ENCODE results near the gene PRDX5. TPM values are rescaled to one million over a fixed set of nuclear protein-coding genes. Genes with fewer than 3 reads are reported as not detected.

The PRDX5 gene
- total and polyA plus RNA-seq, 2 experiments from 2014 or later, result 212 to 312 TPM

GRCh38 chr11:64320556-64320955 is 2.6 kb downstream of the PRDX5 start:
- H3K27ac Mint-ChIP-seq, result no peak overlapping the region
- TF ChIP-seq EZH2 (IDR thresholded peaks at IDR 0.05; ENCODE audit: low read depth, unreplicated experiment) (no peak), ETS1 (IDR thresholded peaks at IDR 0.05) (no peak), JUNB (IDR thresholded peaks at IDR 0.05; ENCODE audit: unreplicated experiment) (no peak), NANOG (IDR thresholded peaks at IDR 0.05; ENCODE audit: borderline replicate concordance) (no peak), ZNF114 (CRISPR knock-in tag; IDR thresholded peaks at IDR 0.05) (no peak), ZNF462 (CRISPR knock-in tag; IDR thresholded peaks at IDR 0.05) (no peak), EZH2phosphoT487 (IDR thresholded peaks at IDR 0.05; ENCODE audit: unreplicated experiment) (no peak), ZNF331 (CRISPR knock-in tag; IDR thresholded peaks at IDR 0.05; ENCODE audit: low read depth) (no peak), CTCF (conservative IDR thresholded peaks at IDR 0.05; ENCODE audit: low read depth in 2 of 2) (no peak), CREB1 (CRISPR knock-in tag; IDR thresholded peaks at IDR 0.05; ENCODE audit: low read depth) (no peak), POLR2AphosphoS5 (IDR thresholded peaks at IDR 0.05; ENCODE audit: low read depth) (no peak), STAT1 (IDR thresholded peaks at IDR 0.05; ENCODE audit: unreplicated experiment) (no peak), REST (IDR thresholded peaks at IDR 0.05; ENCODE audit: unreplicated experiment) (no peak)
- ATAC-seq (no peak), DNase-seq (ENCODE audit: low spot score) (no peak)
- H3K27ac ChIP-seq (ENCODE audit: low read depth), result no peak overlapping the region
- no peak overlapping the region for H2AFZ ChIP-seq
- H3K4me1 Mint-ChIP-seq, result peaks cover 27% of the 10 kb centered on the region
- no peaks in the 10 kb centered on the region; the same call in 1 of the 2 replicates for H4K20me1 ChIP-seq (replicated peaks; ENCODE audit: insufficient read depth)
- peaks cover 3% of the 10 kb centered on the region; the same call in 1 of the 2 replicates for H3K36me3 ChIP-seq (ENCODE audit: insufficient read depth)
- H3K27me3 Mint-ChIP-seq (ENCODE audit: insufficient read depth, low read depth, poor library complexity), result peaks cover 21% of the 10 kb centered on the region
- H3K4me1 ChIP-seq (ENCODE audit: insufficient read depth), result peaks cover 17% of the 10 kb centered on the region
- no peaks in the 10 kb centered on the region for H3K9me2 ChIP-seq (ENCODE audit: insufficient read depth)
- no peak overlapping the region for H3K4me3 ChIP-seq
- peak overlapping the region; percentile 98; the same call in 2 of the 3 replicates for H3K4me3 Mint-ChIP-seq
- H3K4me2 ChIP-seq, result no peak overlapping the region
- H3K36me3 Mint-ChIP-seq (ENCODE audit: low read depth), result peaks cover 38% of the 10 kb centered on the region
- H3K79me2 ChIP-seq (replicated peaks; ENCODE audit: insufficient read depth), result peaks cover 16% of the 10 kb centered on the region
- H3K9me3 Mint-ChIP-seq, result no peaks in the 10 kb centered on the region; the same call in 1 of the 3 replicates
- H3F3A ChIP-seq (replicated peaks; ENCODE audit: low read depth), result 0 out of 2 replicates have a peak, but pooled peaks cover 8% of the 10 kb centered on the region
- H3K27me3 ChIP-seq (ENCODE audit: insufficient read depth), result no peaks in the 10 kb centered on the region
